Left ventricle myocardium inferior (tissue), 1 donor: Measurements from ENCODE around the gene ESR2. TPM values are rescaled to one million over a fixed set of nuclear protein-coding genes. Genes with fewer than 3 reads are reported as not detected.
"Not testable (repeated sequence)": the region's sequence is repeated elsewhere in the genome, so short reads cannot be mapped to it uniquely, and the experiment has no call there.

Experiments
- DNase-seq: peaks from one replicate; pipeline ENCODE4 v3.0.0-alpha.2; 2020
- H3K27ac ChIP-seq: fragments of 200-600 bp; replicated peaks from 2 replicates; pipeline ENCODE4 v1.8.0; 2021
- H3K27me3 ChIP-seq: fragments of 200-600 bp; 2 replicates; pipeline ENCODE4 v1.8.0; 2021; ENCODE audit warnings: low read depth
- H3K36me3 ChIP-seq: fragments of 200-600 bp; 2 replicates; pipeline ENCODE4 v1.8.0; 2021
- H3K4me1 ChIP-seq: fragments of 200-600 bp; 2 replicates; pipeline ENCODE4 v1.8.0; 2021
- H3K4me3 ChIP-seq: fragments of 200-600 bp; 2 replicates; pipeline ENCODE4 v1.8.0; 2021; ENCODE audit warnings: mild to moderate bottlenecking, moderate library complexity
- H3K9me3 ChIP-seq: fragments of 200-600 bp; replicated peaks from 2 replicates; pipeline ENCODE4 v1.8.0; 2021
- intact Hi-C: fragments of 100-400 bp; cut with micrococcal nuclease; formaldehyde crosslinking; loops from one replicate; pipeline ENCODE4 v1.11.0; 2022
- total RNA-seq: library from RNA; stranded (reverse); fragmentation: NEBNext Ultra II Directional; extraction: Animal tissue kit (Norgen Biotek cat#: 25700); gene quantifications from one replicate; pipeline ENCODE4 v1.2.1, GENCODE V29; 2021
- TF ChIP-seq, protein P1 (sequence below): fragments of 200-600 bp; IDR thresholded peaks from 2 replicates; pipeline ENCODE4 v1.8.0; 2021; ENCODE audit warnings: antibody characterized with exemption, mild to moderate bottlenecking, borderline replicate concordance
- donor health status: DM: no; HTN: yes; CAD: no; lungs with severe emphysema.

ESR2 gene
- total RNA-seq, 1 donor from 2014 or later: 1.0 TPM

DNA sequence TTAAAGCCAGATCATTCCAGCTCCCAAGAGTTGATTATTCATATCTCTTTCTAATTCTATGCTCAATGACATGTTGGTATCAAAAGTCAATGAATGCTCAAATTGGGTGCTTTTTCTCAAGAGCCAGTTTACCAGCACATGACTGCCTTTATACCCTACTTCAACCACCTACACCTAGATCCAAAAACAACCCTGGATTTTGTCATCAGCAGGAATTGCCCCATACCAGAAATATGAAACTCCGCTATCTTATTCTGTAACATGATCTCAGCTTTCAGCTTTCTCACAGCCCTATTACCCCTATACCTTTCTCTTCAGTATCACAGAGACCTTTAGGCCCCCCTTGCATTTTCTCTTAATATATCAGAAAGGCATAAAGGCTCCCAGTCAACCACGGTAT lies 32.3 kb upstream of the ESR2 start:
- Histone ChIP-seq H3K9me3 (no peaks in the 10 kb centered on the region), H3K27me3 (no peaks in the 10 kb centered on the region), H3K27ac (no peak overlapping the region), H3K4me1 (no peaks in the 10 kb centered on the region), H3K4me3 (no peak overlapping the region), H3K36me3 (no peaks in the 10 kb centered on the region)
- no peak for DNase-seq
- TF ChIP-seq, protein P1, sequence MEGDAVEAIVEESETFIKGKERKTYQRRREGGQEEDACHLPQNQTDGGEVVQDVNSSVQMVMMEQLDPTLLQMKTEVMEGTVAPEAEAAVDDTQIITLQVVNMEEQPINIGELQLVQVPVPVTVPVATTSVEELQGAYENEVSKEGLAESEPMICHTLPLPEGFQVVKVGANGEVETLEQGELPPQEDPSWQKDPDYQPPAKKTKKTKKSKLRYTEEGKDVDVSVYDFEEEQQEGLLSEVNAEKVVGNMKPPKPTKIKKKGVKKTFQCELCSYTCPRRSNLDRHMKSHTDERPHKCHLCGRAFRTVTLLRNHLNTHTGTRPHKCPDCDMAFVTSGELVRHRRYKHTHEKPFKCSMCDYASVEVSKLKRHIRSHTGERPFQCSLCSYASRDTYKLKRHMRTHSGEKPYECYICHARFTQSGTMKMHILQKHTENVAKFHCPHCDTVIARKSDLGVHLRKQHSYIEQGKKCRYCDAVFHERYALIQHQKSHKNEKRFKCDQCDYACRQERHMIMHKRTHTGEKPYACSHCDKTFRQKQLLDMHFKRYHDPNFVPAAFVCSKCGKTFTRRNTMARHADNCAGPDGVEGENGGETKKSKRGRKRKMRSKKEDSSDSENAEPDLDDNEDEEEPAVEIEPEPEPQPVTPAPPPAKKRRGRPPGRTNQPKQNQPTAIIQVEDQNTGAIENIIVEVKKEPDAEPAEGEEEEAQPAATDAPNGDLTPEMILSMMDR: no peak
- intact Hi-C loops: no loop called here

DNA sequence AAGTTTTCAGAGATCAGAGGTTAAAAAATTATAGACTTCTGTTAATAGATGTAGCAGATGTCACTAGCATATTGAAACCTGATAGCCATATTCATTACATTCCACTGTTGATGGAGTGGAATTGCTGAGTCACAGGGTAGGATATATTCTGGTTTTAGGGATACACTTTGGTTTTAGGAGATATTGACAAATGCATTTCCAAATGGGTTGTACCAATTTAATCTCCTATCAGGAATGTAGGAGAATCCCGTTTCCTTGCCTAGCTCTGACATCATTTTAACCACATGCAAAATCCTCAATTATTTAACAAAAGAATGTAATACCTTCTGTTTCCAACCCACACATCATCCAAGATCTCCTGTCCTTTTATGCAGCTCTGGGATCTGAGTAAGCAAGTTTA lies 30.7 kb upstream of the ESR2 start:
- Histone ChIP-seq H3K4me1 (no peaks in the 10 kb centered on the region), H3K4me3 (no peak overlapping the region), H3K27ac (no peak overlapping the region), H3K27me3 (no peaks in the 10 kb centered on the region), H3K9me3 (no peaks in the 10 kb centered on the region), H3K36me3 (no peaks in the 10 kb centered on the region)
- no peak for DNase-seq
- intact Hi-C loops: no loop called here
- TF ChIP-seq, protein P1: no peak

DNA sequence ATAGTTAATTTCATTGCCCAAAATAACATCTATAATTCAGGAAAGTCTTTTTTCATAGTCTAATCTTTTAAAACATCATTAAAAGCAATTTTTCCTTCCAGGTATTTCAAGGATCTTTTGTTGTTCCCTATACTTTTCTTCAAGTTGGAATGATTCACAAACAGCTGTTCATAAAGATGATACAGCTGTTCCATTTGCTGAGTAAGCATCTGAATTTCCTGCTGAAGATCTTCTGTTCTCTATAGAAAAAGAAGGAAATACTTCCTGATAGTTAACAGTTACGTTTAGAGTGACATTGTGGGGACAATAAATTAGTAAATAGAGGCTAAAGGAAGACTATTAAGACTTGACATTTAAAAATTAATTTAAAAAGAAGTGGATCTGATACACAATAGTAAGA lies 30.3 kb upstream of the ESR2 start:
- Histone ChIP-seq H3K4me1 (no peaks in the 10 kb centered on the region), H3K27me3 (no peaks in the 10 kb centered on the region), H3K36me3 (no peaks in the 10 kb centered on the region), H3K9me3 (no peaks in the 10 kb centered on the region), H3K27ac (no peak overlapping the region), H3K4me3 (no peak overlapping the region)
- no peak for DNase-seq
- intact Hi-C loops: no loop called here
- TF ChIP-seq, protein P1: no peak

DNA sequence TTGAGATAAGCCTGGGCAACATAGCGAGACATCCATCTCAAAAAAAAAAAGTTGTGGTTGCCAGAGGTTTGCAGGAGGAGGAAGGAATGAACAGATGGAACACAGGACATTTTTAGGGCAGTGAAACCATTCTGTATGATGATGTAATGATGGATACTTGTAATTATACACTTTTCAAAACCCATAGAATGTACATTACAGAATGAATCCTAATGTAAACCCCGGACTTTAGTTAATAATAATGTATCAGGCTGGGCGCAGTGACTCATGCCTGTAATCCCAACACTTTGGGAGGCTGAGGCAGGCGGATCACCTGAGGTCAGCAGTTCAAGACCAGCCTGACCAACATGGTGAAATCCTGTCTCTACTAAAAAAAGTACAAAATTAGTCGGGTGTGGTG lies 26.2 kb upstream of the ESR2 start:
- DNase-seq, intact Hi-C loops, H3K9me3 ChIP-seq, H3K27ac ChIP-seq, H3K36me3 ChIP-seq, H3K4me3 ChIP-seq, H3K27me3 ChIP-seq, H3K4me1 ChIP-seq: not testable (repeated sequence)

DNA sequence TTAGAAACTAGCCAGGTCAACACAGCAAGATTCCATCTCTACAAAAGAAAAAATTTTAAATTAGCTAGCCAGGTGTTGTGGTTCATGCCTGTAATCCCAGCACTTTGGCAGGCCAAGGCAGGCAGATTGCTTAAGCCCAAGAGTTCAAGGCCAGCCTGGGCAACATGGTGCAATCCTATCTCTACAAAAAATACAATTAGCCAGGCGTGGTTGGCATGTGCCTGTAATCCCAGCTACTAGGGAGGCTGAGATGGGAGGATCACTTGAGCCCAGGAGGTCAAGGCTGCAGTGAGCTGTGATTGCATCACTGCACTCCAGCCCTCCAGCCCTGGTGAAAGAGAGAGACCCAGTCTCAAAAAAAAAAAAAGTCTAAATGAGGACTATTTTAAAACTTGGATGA lies 24.5 kb upstream of the ESR2 start:
- H3K4me1 ChIP-seq, H3K27ac ChIP-seq, intact Hi-C loops, H3K36me3 ChIP-seq, DNase-seq, H3K4me3 ChIP-seq, H3K27me3 ChIP-seq: not testable (repeated sequence)
- peaks cover 11% of the 10 kb centered on the region for H3K9me3 ChIP-seq

DNA sequence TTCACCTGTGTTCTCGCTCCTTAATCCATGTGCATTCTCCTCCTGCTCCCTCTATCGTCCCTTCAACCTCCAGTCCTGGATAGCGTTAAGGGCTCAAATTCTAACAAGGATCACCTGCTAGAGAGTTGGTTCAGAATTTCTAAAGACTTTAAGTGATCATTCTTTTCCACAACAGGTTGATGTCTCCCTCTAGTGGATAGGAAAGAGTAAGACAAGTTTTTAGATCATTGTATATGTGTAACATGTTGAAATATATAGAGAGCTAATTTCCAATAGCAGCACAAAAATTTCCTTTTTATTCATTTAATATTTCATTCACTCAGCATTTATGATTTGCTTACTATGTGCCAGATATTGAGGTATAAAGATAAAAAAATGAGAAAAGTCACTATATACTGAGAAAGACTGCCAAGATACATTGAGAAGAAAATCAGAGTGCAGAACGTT lies 9.3 kb upstream of the ESR2 start:
- intact Hi-C loops: no loop called here

More for the DNA sequence above, 9.3 kb upstream of the ESR2 start:
- TF ChIP-seq, protein P1: peak; percentile 83
- no peak for DNase-seq
- H3K4me1 ChIP-seq: no peaks in the 10 kb centered on the region
- no peak overlapping the region for H3K27ac ChIP-seq
- no peak overlapping the region for H3K4me3 ChIP-seq
- no peaks in the 10 kb centered on the region for H3K36me3 ChIP-seq
- no peaks in the 10 kb centered on the region for H3K27me3 ChIP-seq
- no peaks in the 10 kb centered on the region for H3K9me3 ChIP-seq
